HepG2 (cell line): ENCODE data around the gene UQCR10. TPM values are rescaled to one million over a fixed set of nuclear protein-coding genes. Genes with fewer than 3 reads are reported as not detected.

ENCODE experiments used
- BCL6 ChIP-seq: IDR thresholded peaks from 2 replicates; pipeline ENCODE4 v1.6.1; 2016; ENCODE audit warnings: missing genetic modification reagents, missing compliant biosample characterization
- BORCS8-MEF2B ChIP-seq: sonication (generic); formaldehyde crosslinking; IDR thresholded peaks from 2 replicates; pipeline ENCODE4 v1.8.0; 2022; ENCODE audit warnings: mild to moderate bottlenecking, missing genetic modification reagents
- ETV5 ChIP-seq: IDR thresholded peaks from 2 replicates; pipeline ENCODE4 v1.6.1; 2018; ENCODE audit warnings: missing biosample characterization, missing genetic modification reagents, inconsistent platforms, borderline replicate concordance
- HIVEP1 ChIP-seq: sonication (generic); formaldehyde crosslinking; IDR thresholded peaks from 2 replicates; pipeline ENCODE4 v1.4.0; 2020; ENCODE audit warnings: mild to moderate bottlenecking, missing genetic modification reagents
- KDM6A ChIP-seq: IDR thresholded peaks from 2 replicates; pipeline ENCODE4 v1.6.1; 2016; ENCODE audit warnings: low read depth
- MYC ChIP-seq: sonication (generic); formaldehyde crosslinking; IDR thresholded peaks from 2 replicates; pipeline ENCODE4 v1.9.0; 2021; ENCODE audit warnings: missing genetic modification reagents, borderline replicate concordance
- NFYC ChIP-seq: IDR thresholded peaks from 2 replicates; pipeline ENCODE4 v1.6.1; 2016; ENCODE audit warnings: missing genetic modification reagents, missing compliant biosample characterization
- NKX3-1 ChIP-seq: sonication (generic); formaldehyde crosslinking; IDR thresholded peaks from 2 replicates; pipeline ENCODE4 v1.5.0; 2020; ENCODE audit warnings: missing genetic modification reagents
- NRL ChIP-seq: sonication (generic); formaldehyde crosslinking; IDR thresholded peaks from 2 replicates; pipeline ENCODE4 v1.5.0; 2020; ENCODE audit warnings: missing genetic modification reagents, mild to moderate bottlenecking, moderate library complexity, borderline replicate concordance
- ONECUT2 ChIP-seq: sonication (generic); formaldehyde crosslinking; IDR thresholded peaks from 2 replicates; pipeline ENCODE4 v1.4.0; 2020; ENCODE audit warnings: missing genetic modification reagents
- SMAD3 ChIP-seq: sonication (generic); formaldehyde crosslinking; IDR thresholded peaks from 2 replicates; pipeline ENCODE4 v1.4.0; 2020; ENCODE audit warnings: missing genetic modification reagents
- ZNF136 ChIP-seq: sonication (generic); formaldehyde crosslinking; IDR thresholded peaks from 2 replicates; pipeline ENCODE4 v1.8.1; 2022; ENCODE audit warnings: low read depth, mild to moderate bottlenecking, moderate library complexity, missing genetic modification reagents
- ZNF501 ChIP-seq: sonication (generic); formaldehyde crosslinking; IDR thresholded peaks from 2 replicates; pipeline ENCODE4 v1.5.1; 2020; ENCODE audit warnings: mild to moderate bottlenecking, moderate library complexity, missing genetic modification reagents
- ZNF607 ChIP-seq: sonication (generic); formaldehyde crosslinking; IDR thresholded peaks from 2 replicates; pipeline ENCODE4 v1.5.1; 2020; ENCODE audit warnings: missing genetic modification reagents, mild to moderate bottlenecking, borderline replicate concordance
- ZNF749 ChIP-seq: sonication (generic); formaldehyde crosslinking; IDR thresholded peaks from 2 replicates; pipeline ENCODE4 v1.8.0; 2022; ENCODE audit warnings: mild to moderate bottlenecking, missing genetic modification reagents, moderate library complexity, borderline replicate concordance
- ZNF75D ChIP-seq: sonication (generic); formaldehyde crosslinking; IDR thresholded peaks from 2 replicates; pipeline ENCODE4 v1.8.1; 2023; ENCODE audit warnings: missing genetic modification reagents, mild to moderate bottlenecking, borderline replicate concordance
- ZSCAN12 ChIP-seq: sonication (generic); formaldehyde crosslinking; IDR thresholded peaks from 2 replicates; pipeline ENCODE4 v1.9.0; 2021; ENCODE audit warnings: mild to moderate bottlenecking, missing genetic modification reagents
- polyA plus RNA-seq, 8 experiments: library from polyadenylated mRNA; depleted of rRNA in 3 of 8; stranded (reverse) in 7 of 8; unstranded in 1 of 8; fragments of >200 nt; fragmentation: Illumina TruSeq in 4 of 8; extraction: Trizol in 4 of 8; gene quantifications; 2 replicates each; pipeline versions ENCODE4 v1.2.1 to v1.2.3, GENCODE V29; 2011 to 2016; ENCODE audit warnings: low read depth in 4 of 8, missing spikeins in 1 of 8, mixed read lengths in 1 of 8; ENCODE audit not compliant: insufficient read depth in 1 of 8
- total RNA-seq, 5 experiments: library from RNA; depleted of rRNA; stranded (reverse); fragments of >200 nt; fragmentation: Illumina TruSeq; extraction: Trizol; gene quantifications; 2 replicates each; pipeline ENCODE4 v1.2.3, GENCODE V29; 2016; ENCODE audit warnings: low read depth in 1 of 5
- TF ChIP-seq, protein P1 (sequence below): IDR thresholded peaks from 2 replicates; pipeline ENCODE4 v1.6.1; 2016; ENCODE audit warnings: missing compliant biosample characterization, missing genetic modification reagents, borderline replicate concordance
- TF ChIP-seq, protein P2 (sequence below): sonication (generic); formaldehyde crosslinking; IDR thresholded peaks from 2 replicates; pipeline ENCODE4 v1.5.1; 2020; ENCODE audit warnings: mild to moderate bottlenecking, moderate library complexity, missing genetic modification reagents
- TF ChIP-seq, protein P3 (sequence below): sonication (generic); formaldehyde crosslinking; IDR thresholded peaks from 2 replicates; pipeline ENCODE4 v1.5.0; 2020; ENCODE audit warnings: mild to moderate bottlenecking, missing genetic modification reagents, borderline replicate concordance
- TF ChIP-seq, protein P4 (sequence below): sonication (generic); formaldehyde crosslinking; IDR thresholded peaks from 2 replicates; pipeline ENCODE4 v1.8.0; 2023; ENCODE audit warnings: mild to moderate bottlenecking, missing genetic modification reagents

UQCR10 gene
- total and polyA plus RNA-seq, 2 of the 13 experiments (the other 11 are each of a cell fraction or from before 2014, with no cell fraction given), result 225 to 232 TPM

DNA sequence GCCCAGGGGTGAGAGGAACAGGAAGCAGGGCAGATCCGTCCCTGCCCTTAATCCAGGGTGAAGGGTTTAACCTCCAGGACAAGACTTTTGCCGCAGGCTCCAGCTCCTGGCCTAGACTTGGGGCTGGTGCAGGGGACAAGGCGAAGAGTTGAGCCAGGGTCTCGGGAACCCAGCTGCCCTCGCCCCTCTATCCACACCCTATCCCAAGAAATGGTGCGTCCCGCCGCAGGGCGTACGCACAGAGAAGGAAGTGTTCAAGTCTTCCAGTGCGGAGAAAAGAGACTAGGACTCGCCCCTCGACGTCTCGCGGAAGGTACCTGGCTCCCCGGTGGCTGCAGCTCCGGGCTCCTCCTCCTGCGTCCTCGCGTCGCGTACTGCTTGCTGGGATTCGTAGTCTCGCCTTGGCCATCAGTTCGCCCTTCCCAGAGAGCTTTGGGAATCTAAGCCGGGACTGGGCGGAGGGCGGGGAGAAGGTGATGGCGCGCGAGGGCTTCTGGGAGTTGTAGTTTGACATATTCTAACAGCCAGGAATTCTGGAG lies 468 bp upstream of the UQCR10 start, which contains the start of gene ZMAT5 (continued):
- TF ChIP-seq NRL (CRISPR knock-in tag) (0 out of 2 replicates have a peak, but pooled peaks have one; percentile 25), ONECUT2 (CRISPR knock-in tag) (no peak; the same call in 1 of the 2 replicates), HIVEP1 (CRISPR knock-in tag) (peak; percentile 76; the same call in 1 of the 2 replicates), ZSCAN12 (CRISPR knock-in tag) (no peak), SMAD3 (CRISPR knock-in tag) (peak; percentile 24; the same call in 1 of the 2 replicates), ZNF75D (CRISPR knock-in tag) (no peak), ZNF501 (CRISPR knock-in tag) (peak; percentile 81), ZNF749 (CRISPR knock-in tag) (0 out of 2 replicates have a peak, but pooled peaks have one; percentile 67), NKX3-1 (CRISPR knock-in tag) (no peak), BCL6 (CRISPR knock-in tag) (no peak), MYC (peak; percentile 16; the same call in 1 of the 2 replicates), ZNF607 (CRISPR knock-in tag) (peak; percentile 40; the same call in 1 of the 2 replicates), NFYC (CRISPR knock-in tag) (peak; percentile 42), BORCS8-MEF2B (CRISPR knock-in tag) (no peak; the same call in 1 of the 2 replicates), KDM6A (CRISPR knock-in tag) (0 out of 2 replicates have a peak, but pooled peaks have one; percentile 7), ZNF136 (0 out of 2 replicates have a peak, but pooled peaks have one; percentile 23), ETV5 (CRISPR knock-in tag) (peak; percentile 61; the same call in 1 of the 2 replicates)
- TF ChIP-seq, protein P1, sequence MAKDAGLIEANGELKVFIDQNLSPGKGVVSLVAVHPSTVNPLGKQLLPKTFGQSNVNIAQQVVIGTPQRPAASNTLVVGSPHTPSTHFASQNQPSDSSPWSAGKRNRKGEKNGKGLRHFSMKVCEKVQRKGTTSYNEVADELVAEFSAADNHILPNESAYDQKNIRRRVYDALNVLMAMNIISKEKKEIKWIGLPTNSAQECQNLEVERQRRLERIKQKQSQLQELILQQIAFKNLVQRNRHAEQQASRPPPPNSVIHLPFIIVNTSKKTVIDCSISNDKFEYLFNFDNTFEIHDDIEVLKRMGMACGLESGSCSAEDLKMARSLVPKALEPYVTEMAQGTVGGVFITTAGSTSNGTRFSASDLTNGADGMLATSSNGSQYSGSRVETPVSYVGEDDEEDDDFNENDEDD, result peak; percentile 23; the same call in 1 of the 2 replicates
- TF ChIP-seq, protein P2, sequence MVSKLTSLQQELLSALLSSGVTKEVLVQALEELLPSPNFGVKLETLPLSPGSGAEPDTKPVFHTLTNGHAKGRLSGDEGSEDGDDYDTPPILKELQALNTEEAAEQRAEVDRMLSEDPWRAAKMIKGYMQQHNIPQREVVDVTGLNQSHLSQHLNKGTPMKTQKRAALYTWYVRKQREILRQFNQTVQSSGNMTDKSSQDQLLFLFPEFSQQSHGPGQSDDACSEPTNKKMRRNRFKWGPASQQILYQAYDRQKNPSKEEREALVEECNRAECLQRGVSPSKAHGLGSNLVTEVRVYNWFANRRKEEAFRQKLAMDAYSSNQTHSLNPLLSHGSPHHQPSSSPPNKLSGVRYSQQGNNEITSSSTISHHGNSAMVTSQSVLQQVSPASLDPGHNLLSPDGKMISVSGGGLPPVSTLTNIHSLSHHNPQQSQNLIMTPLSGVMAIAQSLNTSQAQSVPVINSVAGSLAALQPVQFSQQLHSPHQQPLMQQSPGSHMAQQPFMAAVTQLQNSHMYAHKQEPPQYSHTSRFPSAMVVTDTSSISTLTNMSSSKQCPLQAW (CRISPR knock-in tag), result peak; percentile 60
- TF ChIP-seq, protein P3, sequence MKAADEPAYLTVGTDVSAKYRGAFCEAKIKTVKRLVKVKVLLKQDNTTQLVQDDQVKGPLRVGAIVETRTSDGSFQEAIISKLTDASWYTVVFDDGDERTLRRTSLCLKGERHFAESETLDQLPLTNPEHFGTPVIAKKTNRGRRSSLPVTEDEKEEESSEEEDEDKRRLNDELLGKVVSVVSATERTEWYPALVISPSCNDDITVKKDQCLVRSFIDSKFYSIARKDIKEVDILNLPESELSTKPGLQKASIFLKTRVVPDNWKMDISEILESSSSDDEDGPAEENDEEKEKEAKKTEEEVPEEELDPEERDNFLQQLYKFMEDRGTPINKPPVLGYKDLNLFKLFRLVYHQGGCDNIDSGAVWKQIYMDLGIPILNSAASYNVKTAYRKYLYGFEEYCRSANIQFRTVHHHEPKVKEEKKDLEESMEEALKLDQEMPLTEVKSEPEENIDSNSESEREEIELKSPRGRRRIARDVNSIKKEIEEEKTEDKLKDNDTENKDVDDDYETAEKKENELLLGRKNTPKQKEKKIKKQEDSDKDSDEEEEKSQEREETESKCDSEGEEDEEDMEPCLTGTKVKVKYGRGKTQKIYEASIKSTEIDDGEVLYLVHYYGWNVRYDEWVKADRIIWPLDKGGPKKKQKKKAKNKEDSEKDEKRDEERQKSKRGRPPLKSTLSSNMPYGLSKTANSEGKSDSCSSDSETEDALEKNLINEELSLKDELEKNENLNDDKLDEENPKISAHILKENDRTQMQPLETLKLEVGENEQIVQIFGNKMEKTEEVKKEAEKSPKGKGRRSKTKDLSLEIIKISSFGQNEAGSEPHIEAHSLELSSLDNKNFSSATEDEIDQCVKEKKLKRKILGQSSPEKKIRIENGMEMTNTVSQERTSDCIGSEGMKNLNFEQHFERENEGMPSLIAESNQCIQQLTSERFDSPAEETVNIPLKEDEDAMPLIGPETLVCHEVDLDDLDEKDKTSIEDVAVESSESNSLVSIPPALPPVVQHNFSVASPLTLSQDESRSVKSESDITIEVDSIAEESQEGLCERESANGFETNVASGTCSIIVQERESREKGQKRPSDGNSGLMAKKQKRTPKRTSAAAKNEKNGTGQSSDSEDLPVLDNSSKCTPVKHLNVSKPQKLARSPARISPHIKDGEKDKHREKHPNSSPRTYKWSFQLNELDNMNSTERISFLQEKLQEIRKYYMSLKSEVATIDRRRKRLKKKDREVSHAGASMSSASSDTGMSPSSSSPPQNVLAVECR (CRISPR knock-in tag), result peak; percentile 73; the same call in 1 of the 2 replicates
- TF ChIP-seq, protein P4, sequence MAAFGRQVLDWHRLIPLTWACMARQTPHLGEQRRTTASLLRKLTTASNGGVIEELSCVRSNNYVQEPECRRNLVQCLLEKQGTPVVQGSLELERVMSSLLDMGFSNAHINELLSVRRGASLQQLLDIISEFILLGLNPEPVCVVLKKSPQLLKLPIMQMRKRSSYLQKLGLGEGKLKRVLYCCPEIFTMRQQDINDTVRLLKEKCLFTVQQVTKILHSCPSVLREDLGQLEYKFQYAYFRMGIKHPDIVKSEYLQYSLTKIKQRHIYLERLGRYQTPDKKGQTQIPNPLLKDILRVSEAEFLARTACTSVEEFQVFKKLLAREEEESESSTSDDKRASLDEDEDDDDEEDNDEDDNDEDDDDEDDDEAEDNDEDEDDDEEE (CRISPR knock-in tag), result peak; percentile 59; the same call in 1 of the 2 replicates
